Fibroblast of lung (primary cell): ENCODE results near the gene GNAZ. TPM values are rescaled to one million over a fixed set of nuclear protein-coding genes. Genes with fewer than 3 reads are reported as not detected.

Experiments
- DNase-seq, 2 donors: peaks; one replicate each; pipeline versions ENCODE4 v3.0.0 to v3.0.0-alpha.2; 2010; ENCODE audit warnings: low read depth in 2 of 2
- H2AFZ ChIP-seq: 2 replicates; pipeline ENCODE4 v1.5.1; 2012; ENCODE audit warnings: low read length, control low read depth, inconsistent platforms
- H3K27ac ChIP-seq: 2 replicates; pipeline ENCODE4 v1.5.1; 2011; ENCODE audit warnings: low read length, control low read depth; ENCODE audit not compliant: insufficient read depth
- H3K27me3 ChIP-seq: 2 replicates; pipeline ENCODE4 v1.5.1; 2011; ENCODE audit warnings: mild to moderate bottlenecking, low read length; ENCODE audit not compliant: control insufficient read depth, insufficient read depth
- H3K36me3 ChIP-seq: 2 replicates; pipeline ENCODE4 v1.5.1; 2011; ENCODE audit warnings: low read length; ENCODE audit not compliant: control insufficient read depth, insufficient read depth
- H3K4me1 ChIP-seq: 2 replicates; pipeline ENCODE4 v1.5.1; 2011; ENCODE audit warnings: low read length; ENCODE audit not compliant: control insufficient read depth, insufficient read depth; ENCODE audit errors: extremely low read depth
- H3K4me2 ChIP-seq: 2 replicates; pipeline ENCODE4 v1.5.1; 2011; ENCODE audit warnings: low read length, control low read depth; ENCODE audit not compliant: insufficient read depth; ENCODE audit errors: extremely low read depth
- H3K4me3 ChIP-seq, 4 experiments: fragments of 200-600 bp in 1 of 4; sonication (generic) in 1 of 4; replicated peaks in 1 of 4; 2 replicates each; pipeline ENCODE4 v1.5.1; 2011 to 2016; ENCODE audit warnings: low read length in 4 of 4, low read depth in 3 of 4, mild to moderate bottlenecking in 3 of 4, control low read depth in 2 of 4, inconsistent platforms in 1 of 4, mixed read lengths in 1 of 4; ENCODE audit not compliant: insufficient read depth in 1 of 4; ENCODE audit errors: control extremely low read depth in 1 of 4
- H3K79me2 ChIP-seq: 2 replicates; pipeline ENCODE4 v1.5.1; 2012; ENCODE audit warnings: mild to moderate bottlenecking, low read length, inconsistent platforms; ENCODE audit not compliant: control insufficient read depth, insufficient read depth
- H3K9ac ChIP-seq: 2 replicates; pipeline ENCODE4 v1.5.1; 2011; ENCODE audit warnings: mild to moderate bottlenecking, low read length, control low read depth; ENCODE audit not compliant: insufficient read depth
- H3K9me3 ChIP-seq: 2 replicates; pipeline ENCODE4 v1.5.1; 2012; ENCODE audit warnings: low read depth, low read length; ENCODE audit not compliant: control insufficient read depth, insufficient read depth
- H4K20me1 ChIP-seq: 2 replicates; pipeline ENCODE4 v1.5.1; 2011; ENCODE audit warnings: low read length; ENCODE audit not compliant: control insufficient read depth, insufficient read depth; ENCODE audit errors: extremely low read depth
- EZH2 ChIP-seq: IDR thresholded peaks from 2 replicates; pipeline ENCODE4 v1.5.1; 2012; ENCODE audit warnings: low read length, control low read depth, mild to moderate bottlenecking; ENCODE audit errors: missing control alignments
- polyA plus RNA-seq, 2 donors: library from polyadenylated mRNA; depleted of rRNA in 1 of 2; stranded (reverse) in 1 of 2; unstranded in 1 of 2; fragments of >200 nt; gene quantifications; 2 replicates each; pipeline ENCODE4 v1.2.1, GENCODE V29; 2011 to 2012; ENCODE audit warnings: missing spikeins in 1 of 2
- total RNA-seq: library from RNA; depleted of rRNA; stranded (reverse); fragments of >200 nt; gene quantifications from 2 replicates; pipeline ENCODE4 v1.2.1, GENCODE V29; 2014
- TF ChIP-seq, protein P1 (sequence below), 2 donors: IDR thresholded peaks in 1 of 2; conservative IDR thresholded peaks in 1 of 2; 1 replicate in 1 of 2; 2 replicates in 1 of 2; pipeline ENCODE4 v1.5.1; 2011 to 2012; ENCODE audit warnings: low read length in 2 of 2, control low read depth in 1 of 2, inconsistent platforms in 1 of 2, low read depth in 1 of 2, mild to moderate bottlenecking in 1 of 2

The GNAZ gene
- total and polyA plus RNA-seq, 2 donors (not counting 1 experiment from before 2014, with no cell fraction given): 0.22 to 1.7 TPM

DNA sequence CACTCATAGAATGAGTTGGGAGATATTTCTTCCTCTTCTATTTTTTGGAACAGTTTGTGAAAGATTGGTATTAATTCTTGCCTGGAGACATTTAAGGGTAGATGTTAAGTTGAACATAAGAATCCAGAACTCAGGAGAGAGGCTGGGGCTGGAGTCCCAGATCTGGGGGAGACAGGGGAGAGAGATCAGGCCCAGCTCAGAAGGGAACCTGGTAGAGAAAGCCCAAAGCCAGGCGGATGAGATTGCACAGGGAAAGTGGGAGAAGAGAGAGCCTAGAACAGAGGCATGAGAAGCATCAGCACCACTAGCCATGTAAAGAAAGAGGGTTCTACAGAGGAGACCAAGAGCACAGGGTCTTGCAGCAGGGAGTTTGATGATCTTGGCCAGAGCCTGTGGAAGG, 13.0 kb upstream of the GNAZ start:
- Histone ChIP-seq H3K79me2 (no peaks in the 10 kb centered on the region), H3K4me2 (no peak overlapping the region), H3K4me3 (no peak overlapping the region), H3K27ac (no peak overlapping the region), H3K27me3 (no peaks in the 10 kb centered on the region), H3K9ac (no peak overlapping the region), H2AFZ (no peak overlapping the region), H3K9me3 (no peaks in the 10 kb centered on the region), H3K36me3 (no peaks in the 10 kb centered on the region), H4K20me1 (no peaks in the 10 kb centered on the region), H3K4me1 (no peaks in the 10 kb centered on the region)
- no peak for DNase-seq
- no peak for TF ChIP-seq EZH2
- TF ChIP-seq, protein P1, sequence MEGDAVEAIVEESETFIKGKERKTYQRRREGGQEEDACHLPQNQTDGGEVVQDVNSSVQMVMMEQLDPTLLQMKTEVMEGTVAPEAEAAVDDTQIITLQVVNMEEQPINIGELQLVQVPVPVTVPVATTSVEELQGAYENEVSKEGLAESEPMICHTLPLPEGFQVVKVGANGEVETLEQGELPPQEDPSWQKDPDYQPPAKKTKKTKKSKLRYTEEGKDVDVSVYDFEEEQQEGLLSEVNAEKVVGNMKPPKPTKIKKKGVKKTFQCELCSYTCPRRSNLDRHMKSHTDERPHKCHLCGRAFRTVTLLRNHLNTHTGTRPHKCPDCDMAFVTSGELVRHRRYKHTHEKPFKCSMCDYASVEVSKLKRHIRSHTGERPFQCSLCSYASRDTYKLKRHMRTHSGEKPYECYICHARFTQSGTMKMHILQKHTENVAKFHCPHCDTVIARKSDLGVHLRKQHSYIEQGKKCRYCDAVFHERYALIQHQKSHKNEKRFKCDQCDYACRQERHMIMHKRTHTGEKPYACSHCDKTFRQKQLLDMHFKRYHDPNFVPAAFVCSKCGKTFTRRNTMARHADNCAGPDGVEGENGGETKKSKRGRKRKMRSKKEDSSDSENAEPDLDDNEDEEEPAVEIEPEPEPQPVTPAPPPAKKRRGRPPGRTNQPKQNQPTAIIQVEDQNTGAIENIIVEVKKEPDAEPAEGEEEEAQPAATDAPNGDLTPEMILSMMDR (conservative IDR thresholded peaks at IDR 0.05 in 1 of 2, IDR thresholded peaks at IDR 0.05 in 1 of 2; ENCODE audit: low read depth in 1 of 2, low read length in 2 of 2): no peak

DNA sequence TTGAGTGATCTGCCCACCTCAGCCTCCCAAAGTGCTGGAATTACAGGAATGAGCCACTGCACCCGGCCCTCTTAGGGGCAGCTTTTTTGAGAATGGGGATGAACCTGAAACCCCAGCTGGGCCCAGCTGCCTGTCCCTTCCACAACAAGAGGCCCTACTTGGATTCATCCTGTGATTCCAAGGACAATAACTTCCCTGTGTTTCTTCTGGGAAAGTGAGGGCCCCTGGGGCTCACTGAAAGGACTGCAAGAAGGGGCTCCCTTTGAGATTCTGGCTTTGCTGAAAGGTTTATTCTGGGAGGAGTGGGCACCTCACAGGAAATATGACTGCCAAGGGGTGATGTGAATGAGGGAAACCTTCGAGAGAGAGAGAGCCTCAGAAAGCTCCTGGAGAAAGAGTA, 12.3 kb upstream of the GNAZ start:
- Histone ChIP-seq H3K27me3 (no peaks in the 10 kb centered on the region), H3K36me3 (no peaks in the 10 kb centered on the region), H3K9ac (no peak overlapping the region), H3K4me2 (no peak overlapping the region), H4K20me1 (no peaks in the 10 kb centered on the region), H3K27ac (no peak overlapping the region), H2AFZ (no peak overlapping the region), H3K9me3 (no peaks in the 10 kb centered on the region), H3K79me2 (no peaks in the 10 kb centered on the region), H3K4me1 (no peaks in the 10 kb centered on the region), H3K4me3 (no peak overlapping the region)
- TF ChIP-seq, protein P1 (conservative IDR thresholded peaks at IDR 0.05 in 1 of 2, IDR thresholded peaks at IDR 0.05 in 1 of 2; ENCODE audit: low read depth in 1 of 2, low read length in 2 of 2): no peak
- no peak for TF ChIP-seq EZH2
- DNase-seq: no peak

DNA sequence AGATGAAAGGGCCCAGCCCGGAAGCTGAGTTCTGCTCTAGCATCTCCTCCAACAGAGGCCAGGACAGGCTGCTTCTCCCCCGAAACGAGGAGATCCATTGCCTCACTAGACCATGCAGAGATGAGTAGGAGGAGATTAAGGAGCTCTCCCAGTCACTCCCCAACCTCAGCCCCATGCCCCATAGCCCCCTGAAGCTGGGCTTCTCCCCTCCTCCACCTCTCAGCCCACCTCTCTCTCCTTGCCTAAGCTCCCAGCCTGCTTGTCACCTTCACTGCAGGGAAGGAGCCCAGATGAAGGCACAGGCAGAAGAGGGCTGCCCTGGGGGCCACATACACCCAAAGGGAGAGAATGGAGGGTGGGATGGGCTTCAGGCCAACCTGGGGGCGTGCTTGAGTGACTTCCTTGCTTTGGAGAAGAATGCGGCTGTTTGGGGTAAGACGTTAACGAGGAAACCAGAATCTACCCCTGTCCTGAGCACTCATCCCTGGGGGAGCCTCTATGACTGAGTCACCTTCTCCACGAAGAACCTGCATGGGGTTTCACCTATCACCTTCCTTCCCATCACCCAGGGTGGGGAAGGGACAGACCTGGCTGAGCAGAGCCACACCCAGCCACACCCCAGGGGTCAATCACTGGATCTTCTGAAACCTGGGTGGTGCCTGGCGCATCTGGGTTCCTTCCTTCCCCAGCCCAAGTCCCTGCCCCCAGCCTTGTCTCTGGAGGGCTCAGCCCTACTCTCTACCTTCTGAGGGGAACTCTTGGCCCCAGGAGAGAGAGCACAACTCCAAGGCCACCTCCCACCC, 11.6 kb upstream of the GNAZ start:
- H3K36me3 ChIP-seq: no peaks in the 10 kb centered on the region
- H3K4me2 ChIP-seq: no peak overlapping the region
- DNase-seq: no peak
- H3K27ac ChIP-seq: no peak overlapping the region
- no peak overlapping the region for H3K4me3 ChIP-seq
- TF ChIP-seq, protein P1 (conservative IDR thresholded peaks at IDR 0.05 in 1 of 2, IDR thresholded peaks at IDR 0.05 in 1 of 2; ENCODE audit: low read depth in 1 of 2, low read length in 2 of 2): no peak
- no peak for TF ChIP-seq EZH2
- no peaks in the 10 kb centered on the region for H3K4me1 ChIP-seq
- H3K9ac ChIP-seq: no peak overlapping the region
- H2AFZ ChIP-seq: no peak overlapping the region
- no peaks in the 10 kb centered on the region for H3K79me2 ChIP-seq
- H4K20me1 ChIP-seq: no peaks in the 10 kb centered on the region
- no peaks in the 10 kb centered on the region for H3K9me3 ChIP-seq
- H3K27me3 ChIP-seq: no peaks in the 10 kb centered on the region
